ENCODE results near the gene COG5. TPM values are rescaled to one million over a fixed set of nuclear protein-coding genes. Genes with fewer than 3 reads are reported as not detected.

Gene COG5
- total and polyA plus RNA-seq, 2 of the 4 experiments (the other 2 are of a cell fraction) = 18.5 to 27.4 TPM

GRCh38 chr7:107167483-107168232 lies 396.1 kb downstream of the COG5 start (continued):
- TF ChIP-seq MAZ (IDR thresholded peaks at IDR 0.05; ENCODE audit: borderline replicate concordance, low read depth, low read length) (peak; percentile 35; the same call in 1 of the 2 replicates), BHLHE40 (IDR thresholded peaks at IDR 0.05; ENCODE audit: low read depth, low read length) (no peak), CHD1 (IDR thresholded peaks at IDR 0.05; ENCODE audit: low read depth, low read length) (no peak), MAFK (IDR thresholded peaks at IDR 0.05; ENCODE audit: low read depth, low read length) (no peak)

All from IMR-90 (cell line).